Measurements from ENCODE around the gene SLC27A5. TPM values are rescaled to one million over a fixed set of nuclear protein-coding genes. Genes with fewer than 3 reads are reported as not detected.

The SLC27A5 gene
- total and polyA plus RNA-seq, 2 of the 13 experiments (the other 11 are each of a cell fraction or from before 2014, with no cell fraction given): 30.3 to 40.2 TPM

DNA sequence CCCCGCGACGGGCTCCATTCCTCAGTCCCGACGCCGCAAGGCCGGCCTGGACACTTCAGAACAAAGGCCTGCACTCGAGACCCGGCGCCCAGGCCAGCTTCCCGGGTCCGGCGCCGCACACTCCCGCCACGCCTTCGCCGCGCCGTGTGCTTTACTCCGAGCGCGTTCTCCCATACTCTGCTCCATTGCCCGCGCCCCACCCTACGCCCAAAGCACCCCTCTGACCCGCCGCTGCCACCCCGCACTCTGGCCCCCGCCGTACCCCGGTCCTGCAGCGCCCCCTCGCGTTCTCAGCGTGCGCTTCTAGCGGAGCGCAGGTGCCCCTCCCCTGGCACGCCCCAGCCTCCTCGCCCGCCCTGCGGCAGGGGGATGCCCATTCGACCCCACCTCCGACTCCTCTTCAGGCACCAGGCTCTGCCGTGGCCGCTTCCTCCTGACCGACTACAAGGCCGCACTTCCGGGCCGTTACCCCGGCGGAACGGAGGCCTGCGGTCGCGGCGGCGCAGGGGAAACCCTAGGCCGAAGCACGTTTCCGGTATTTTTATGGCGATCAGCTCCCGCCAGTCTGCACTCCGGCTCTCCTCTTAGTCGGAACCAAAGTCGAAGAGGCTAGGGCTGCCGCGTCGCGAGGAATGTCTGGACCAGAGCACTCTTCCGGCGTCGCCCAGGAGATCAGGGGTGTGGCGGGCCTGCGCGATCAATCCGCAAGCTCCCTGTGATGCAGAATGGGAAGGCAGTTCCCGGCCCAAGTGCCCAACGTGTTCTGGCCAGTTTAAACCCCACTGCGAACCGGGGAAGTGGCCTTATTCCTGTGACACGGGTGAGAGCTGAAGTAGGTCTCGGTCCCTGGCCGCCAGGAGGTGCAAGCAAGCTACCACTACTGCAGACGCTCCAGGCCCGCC, 7.8 kb upstream of the SLC27A5 start, which contains the start of gene ZBTB45 (continued):
- TF ChIP-seq PRMT3 (CRISPR knock-in tag; IDR thresholded peaks at IDR 0.05; ENCODE audit: borderline replicate concordance, low read depth): peak; percentile 89; the same call in 1 of the 2 replicates
- peak; percentile 78; the same call in 1 of the 2 replicates for TF ChIP-seq KLF11 (CRISPR knock-in tag; IDR thresholded peaks at IDR 0.05)
- peak; percentile 89; the same call in 1 of the 2 replicates for TF ChIP-seq ZNF256 (CRISPR knock-in tag; conservative IDR thresholded peaks at IDR 0.05)
- TF ChIP-seq KLF9 (CRISPR knock-in tag; IDR thresholded peaks at IDR 0.05; ENCODE audit: low read depth): 0 out of 2 replicates have a peak, but pooled peaks have one; percentile 63
- peak; percentile 96 for TF ChIP-seq ATF7-NPFF (CRISPR knock-in tag; IDR thresholded peaks at IDR 0.05; ENCODE audit: low read depth)
- peak; percentile 8; the same call in 1 of the 2 replicates for TF ChIP-seq ZNF564 (CRISPR knock-in tag; IDR thresholded peaks at IDR 0.05)
- TF ChIP-seq U2AF2 (IDR thresholded peaks at IDR 0.05; ENCODE audit: low read depth, low read length): no peak
- TF ChIP-seq TGIF2 (CRISPR knock-in tag; IDR thresholded peaks at IDR 0.05): no peak; the same call in none of the 2 replicates
- TF ChIP-seq, protein P1, sequence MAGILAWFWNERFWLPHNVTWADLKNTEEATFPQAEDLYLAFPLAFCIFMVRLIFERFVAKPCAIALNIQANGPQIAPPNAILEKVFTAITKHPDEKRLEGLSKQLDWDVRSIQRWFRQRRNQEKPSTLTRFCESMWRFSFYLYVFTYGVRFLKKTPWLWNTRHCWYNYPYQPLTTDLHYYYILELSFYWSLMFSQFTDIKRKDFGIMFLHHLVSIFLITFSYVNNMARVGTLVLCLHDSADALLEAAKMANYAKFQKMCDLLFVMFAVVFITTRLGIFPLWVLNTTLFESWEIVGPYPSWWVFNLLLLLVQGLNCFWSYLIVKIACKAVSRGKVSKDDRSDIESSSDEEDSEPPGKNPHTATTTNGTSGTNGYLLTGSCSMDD (CRISPR knock-in tag; IDR thresholded peaks at IDR 0.05): no peak
- peak; percentile 88; the same call in 1 of the 2 replicates for TF ChIP-seq ZNF317 (CRISPR knock-in tag; IDR thresholded peaks at IDR 0.05)
- peak; percentile 61; the same call in 1 of the 2 replicates for TF ChIP-seq TSC22D2 (CRISPR knock-in tag; IDR thresholded peaks at IDR 0.05; ENCODE audit: borderline replicate concordance)
- TF ChIP-seq ZNF749 (CRISPR knock-in tag; IDR thresholded peaks at IDR 0.05; ENCODE audit: borderline replicate concordance): peak; percentile 18; the same call in 1 of the 2 replicates
- peak; percentile 95 for TF ChIP-seq ZBTB3 (CRISPR knock-in tag; IDR thresholded peaks at IDR 0.05; ENCODE audit: borderline replicate concordance, low read depth)
- peak; percentile 96 for TF ChIP-seq ARNT2 (CRISPR knock-in tag; IDR thresholded peaks at IDR 0.05; ENCODE audit: low read depth)
- TF ChIP-seq SMC3 (IDR thresholded peaks at IDR 0.05; ENCODE audit: low read length): peak; percentile 23; the same call in 1 of the 2 replicates
- TF ChIP-seq AKAP8 (CRISPR knock-in tag; IDR thresholded peaks at IDR 0.05): peak; percentile 81; the same call in 1 of the 2 replicates
- no peak for TF ChIP-seq ZSCAN12 (CRISPR knock-in tag; IDR thresholded peaks at IDR 0.05)
- TF ChIP-seq HMG20B (CRISPR knock-in tag; conservative IDR thresholded peaks at IDR 0.05): peak; percentile 62; the same call in 1 of the 2 replicates
- no peak for TF ChIP-seq MATR3 (CRISPR knock-in tag; IDR thresholded peaks at IDR 0.05)
- peak; percentile 96 for TF ChIP-seq ERF (CRISPR knock-in tag; IDR thresholded peaks at IDR 0.05)
- peak; percentile 86 for TF ChIP-seq HCFC1 (IDR thresholded peaks at IDR 0.05; ENCODE audit: low read depth, low read length)
- TF ChIP-seq, protein P2, sequence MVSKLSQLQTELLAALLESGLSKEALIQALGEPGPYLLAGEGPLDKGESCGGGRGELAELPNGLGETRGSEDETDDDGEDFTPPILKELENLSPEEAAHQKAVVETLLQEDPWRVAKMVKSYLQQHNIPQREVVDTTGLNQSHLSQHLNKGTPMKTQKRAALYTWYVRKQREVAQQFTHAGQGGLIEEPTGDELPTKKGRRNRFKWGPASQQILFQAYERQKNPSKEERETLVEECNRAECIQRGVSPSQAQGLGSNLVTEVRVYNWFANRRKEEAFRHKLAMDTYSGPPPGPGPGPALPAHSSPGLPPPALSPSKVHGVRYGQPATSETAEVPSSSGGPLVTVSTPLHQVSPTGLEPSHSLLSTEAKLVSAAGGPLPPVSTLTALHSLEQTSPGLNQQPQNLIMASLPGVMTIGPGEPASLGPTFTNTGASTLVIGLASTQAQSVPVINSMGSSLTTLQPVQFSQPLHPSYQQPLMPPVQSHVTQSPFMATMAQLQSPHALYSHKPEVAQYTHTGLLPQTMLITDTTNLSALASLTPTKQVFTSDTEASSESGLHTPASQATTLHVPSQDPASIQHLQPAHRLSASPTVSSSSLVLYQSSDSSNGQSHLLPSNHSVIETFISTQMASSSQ (IDR thresholded peaks at IDR 0.05; ENCODE audit: low read depth): peak; percentile 61; the same call in 1 of the 2 replicates
- TF ChIP-seq, protein P2 (CRISPR knock-in tag; IDR thresholded peaks at IDR 0.05; ENCODE audit: borderline replicate concordance): peak; percentile 92
- peak; percentile 98 for TF ChIP-seq SIN3B (IDR thresholded peaks at IDR 0.05; ENCODE audit: low read length)

All from HepG2 (cell line).